H1 (cell line): Measurements from ENCODE around the gene RFXANK.

Experiments
- CHD1 ChIP-seq: IDR thresholded peaks from 2 replicates; pipeline ENCODE4 v1.6.1; 2012; ENCODE audit warnings: low read depth, low read length, improper control_type of control experiment
- MAX ChIP-seq: IDR thresholded peaks from 2 replicates; pipeline ENCODE4 v1.6.1; 2012; ENCODE audit warnings: inconsistent platforms

GRCh38 chr19:19212916-19213315, 20.9 kb downstream of the RFXANK start:
- TF ChIP-seq CHD1, result no peak
- no peak for TF ChIP-seq MAX
